GM18499 (cell line): ENCODE results near the gene TMEM91.
A peak's percentile ranks its signal among the peaks of the same experiment; 100 is the strongest.
"Not testable (repeated sequence)": the region's sequence is repeated elsewhere in the genome, so short reads cannot be mapped to it uniquely, and the experiment has no call there.

Experiments used
- ATAC-seq: cut with Tn5 transposase; IDR thresholded peaks from one replicate; pipeline ENCODE4 v1.9.1; 2021; ENCODE audit warnings: moderate number of reproducible peaks; ENCODE audit not compliant: insufficient read depth, unreplicated experiment

Gene TMEM91

GRCh38 chr19:41352609-41353465, 23.5 kb upstream of the TMEM91 start:
- no peak for ATAC-seq

GRCh38 chr19:41353466-41354342, 22.6 kb upstream of the TMEM91 start, which contains the start of gene TGFB1:
TGFB1 (minus strand) TSS chr19:41353922; CDS start chr19:41353044, 878 bp downstream.
- ATAC-seq: no peak

DNA sequence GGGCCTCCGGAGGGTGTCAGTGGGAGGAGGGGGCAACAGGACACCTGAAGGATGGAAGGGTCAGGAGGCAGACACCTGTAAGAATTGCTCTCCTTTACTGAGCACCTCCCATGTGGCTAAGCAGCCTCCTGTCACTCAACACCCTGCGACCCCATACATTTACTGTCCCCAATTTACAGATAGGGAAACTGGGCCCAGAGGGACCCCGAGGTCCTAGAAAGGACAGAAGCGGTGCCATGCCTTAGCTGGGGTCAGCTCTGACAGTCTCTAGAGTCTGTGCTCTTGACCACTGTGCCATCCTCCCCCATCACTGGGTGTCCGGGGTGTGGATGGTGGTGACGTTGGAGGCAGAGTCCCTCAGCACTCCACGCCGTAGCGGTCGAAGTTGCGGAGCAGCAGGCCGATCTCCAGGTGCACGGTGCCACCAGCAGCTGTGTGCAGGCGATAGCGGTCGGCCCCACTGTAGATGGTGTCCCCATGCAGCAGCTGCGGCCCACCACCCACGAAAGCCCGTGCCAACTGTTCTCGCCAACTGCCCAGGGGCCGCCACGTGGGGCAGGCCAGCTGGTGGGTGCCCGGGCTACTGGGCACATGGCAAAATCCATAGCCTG, 21.9 kb upstream of the TMEM91 start:
- no peak for ATAC-seq

DNA sequence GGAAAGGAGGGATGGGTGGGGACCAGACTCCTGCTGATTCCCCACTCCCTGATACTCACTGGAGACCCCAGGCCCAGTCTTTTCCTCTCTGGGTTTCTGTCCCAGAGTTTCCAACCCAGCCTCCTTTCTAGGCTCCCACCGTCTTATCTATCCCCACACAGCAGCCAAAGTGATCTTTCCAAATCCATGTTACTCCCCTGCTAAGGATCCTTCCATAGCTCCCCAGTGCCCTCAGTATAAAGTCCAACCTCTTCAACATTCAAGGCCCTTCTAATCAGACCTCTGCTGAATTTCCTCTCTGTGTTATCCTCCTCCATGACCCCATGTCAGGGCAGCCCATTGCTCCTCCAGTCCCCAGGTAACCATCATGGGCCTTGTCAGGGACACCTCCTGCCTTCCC, 21.3 kb upstream of the TMEM91 start:
- ATAC-seq: no peak

GRCh38 chr19:41355802-41356201, 20.5 kb upstream of the TMEM91 start:
- ATAC-seq: no peak

DNA sequence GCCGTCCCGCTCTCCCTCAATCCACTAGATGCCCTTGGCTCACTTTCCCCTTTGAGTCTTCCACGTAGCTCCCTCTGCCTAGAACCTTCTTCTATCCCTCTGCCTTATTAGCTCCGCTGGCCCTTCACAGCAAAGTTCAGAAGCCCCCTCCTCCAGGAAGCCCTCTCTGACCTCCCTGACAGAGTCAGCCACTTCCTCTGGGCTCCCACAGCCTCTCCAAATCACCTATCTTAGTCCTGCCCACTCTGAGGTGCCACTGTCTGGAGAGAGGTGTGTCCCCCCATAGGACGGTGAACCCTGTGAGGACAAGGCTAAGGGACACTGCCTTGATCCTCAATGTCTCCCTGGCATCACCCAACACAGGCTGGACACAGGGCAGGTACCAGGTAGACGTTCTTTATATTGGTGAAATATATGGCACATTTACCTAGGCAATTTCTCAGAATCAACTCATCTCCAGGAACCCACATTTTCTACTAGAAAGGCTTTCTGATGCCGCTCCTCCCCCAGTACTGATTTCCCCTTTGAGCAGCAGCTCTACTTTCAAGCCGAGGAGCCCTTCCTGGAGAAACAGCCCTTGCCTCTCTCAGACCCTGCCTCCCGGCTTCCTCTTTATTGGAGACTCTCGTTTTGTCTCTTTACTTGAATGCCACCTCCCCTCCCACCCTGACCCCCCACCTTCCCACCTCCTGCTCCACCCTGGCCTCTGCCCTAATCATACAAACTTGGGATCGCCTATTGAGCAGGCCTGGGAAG, 19.2 kb upstream of the TMEM91 start:
- no peak for ATAC-seq

DNA sequence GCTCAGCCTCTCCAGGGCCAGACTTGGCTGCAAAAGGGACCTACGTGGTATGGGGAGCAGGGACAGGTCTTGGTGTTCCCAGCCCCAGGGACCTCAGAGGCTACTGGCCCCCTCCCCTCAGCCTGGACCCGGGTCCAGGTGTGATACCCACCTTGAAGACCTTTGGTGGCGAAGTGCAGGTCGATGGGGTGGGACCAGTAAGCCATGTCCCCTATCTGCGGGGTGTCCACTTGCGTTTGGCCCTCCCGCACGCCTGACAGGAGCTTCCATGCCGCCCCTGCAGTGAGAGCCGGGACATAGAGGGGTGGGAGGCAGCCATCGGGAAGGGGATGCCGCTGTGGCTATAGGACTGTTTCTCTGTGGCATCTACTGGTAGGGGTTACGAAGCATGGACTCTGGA, 18.6 kb upstream of the TMEM91 start:
- ATAC-seq: no peak

DNA sequence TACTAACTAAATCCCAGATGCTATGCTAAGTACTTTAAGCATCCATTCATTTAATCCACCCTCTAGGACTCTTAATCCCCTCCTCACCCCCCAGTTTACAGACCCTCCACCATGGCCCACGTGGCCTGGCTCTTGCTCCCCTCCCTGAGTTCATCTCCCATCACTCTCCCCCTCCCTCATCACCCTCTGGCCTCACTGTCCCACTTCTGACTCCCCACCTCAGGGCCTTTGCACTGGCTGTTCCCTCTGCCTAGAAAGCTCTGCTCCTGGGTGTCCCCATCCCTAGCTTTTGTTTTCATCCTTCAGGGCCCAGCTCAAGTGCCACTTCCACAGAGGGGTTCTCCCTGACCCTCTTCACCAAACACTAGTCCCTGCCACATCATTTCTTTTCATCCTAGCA, 16.6 kb upstream of the TMEM91 start:
- no peak for ATAC-seq

GRCh38 chr19:41362143-41362847, 14.0 kb upstream of the TMEM91 start:
- no peak for ATAC-seq

- ATAC-seq: no peak
These were observed 13.0 kb upstream of the TMEM91 start for GRCh38 chr19:41363371-41363752.

- ATAC-seq: peak; percentile 67
These were observed 12.4 kb upstream of the TMEM91 start, which contains the start of gene B9D2 for GRCh38 chr19:41363753-41364523. B9D2 (minus strand) TSS chr19:41364149; CDS start chr19:41363519, 630 bp downstream.

DNA sequence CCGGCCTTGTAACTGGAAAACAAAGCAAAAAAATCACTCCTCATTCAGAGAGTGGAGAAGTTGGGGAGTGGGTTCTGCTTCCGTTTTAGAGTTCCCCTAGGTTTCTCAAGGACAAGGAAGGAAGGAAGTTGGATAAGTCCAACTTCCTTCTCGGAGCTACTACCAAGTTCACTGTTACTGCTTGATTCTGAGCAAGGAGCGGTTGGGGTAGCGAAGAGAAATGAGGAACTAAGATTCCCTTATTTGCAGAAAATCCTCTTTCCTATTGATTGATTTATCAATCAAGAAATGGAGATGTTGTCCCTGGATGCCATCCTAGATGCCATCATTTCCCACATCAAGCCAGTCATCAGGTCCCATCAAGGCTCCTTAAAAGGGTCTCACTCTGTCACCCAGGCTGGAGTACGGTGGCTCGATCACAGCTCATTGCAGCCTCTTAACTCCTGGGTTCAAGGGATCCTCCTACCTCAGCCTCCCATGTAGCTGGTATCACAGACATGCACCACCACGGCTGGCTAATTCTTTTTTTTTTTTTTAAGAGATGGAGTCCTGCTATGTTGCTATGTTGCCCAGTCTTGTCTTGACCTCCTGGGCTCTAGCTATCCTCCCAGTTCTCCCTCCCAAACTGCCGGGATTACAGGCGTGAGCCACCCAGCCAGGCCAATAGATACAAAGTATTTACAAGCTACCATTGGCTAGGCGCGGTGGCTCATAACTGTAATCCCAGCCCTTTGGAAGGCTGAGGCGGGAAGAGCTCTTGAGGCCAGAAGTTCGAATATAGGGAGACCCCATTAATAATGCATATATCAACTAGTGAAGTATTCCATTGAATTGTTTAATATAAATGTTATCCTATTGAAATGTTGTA, 11.6 kb upstream of the TMEM91 start:
- no peak for ATAC-seq

DNA sequence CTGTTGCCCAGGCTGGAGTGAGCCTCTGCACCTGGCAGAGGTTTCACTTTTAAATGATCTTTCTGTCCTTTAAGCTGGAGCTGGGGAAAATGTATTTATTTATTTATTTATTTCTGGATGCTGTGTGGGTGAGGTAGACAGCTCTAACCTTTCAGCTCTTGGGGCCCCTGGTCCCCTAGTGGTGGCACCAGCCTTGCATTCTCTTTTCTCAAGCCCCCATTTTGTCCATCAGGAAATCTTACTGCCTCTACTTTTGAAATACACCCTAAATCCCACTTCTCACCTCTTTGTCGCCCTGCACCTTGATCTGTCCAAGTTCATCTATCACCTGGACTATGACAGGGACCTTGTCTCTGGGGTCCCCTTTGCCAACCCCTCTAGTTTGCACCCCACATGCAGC, 10.2 kb upstream of the TMEM91 start:
- no peak for ATAC-seq

DNA sequence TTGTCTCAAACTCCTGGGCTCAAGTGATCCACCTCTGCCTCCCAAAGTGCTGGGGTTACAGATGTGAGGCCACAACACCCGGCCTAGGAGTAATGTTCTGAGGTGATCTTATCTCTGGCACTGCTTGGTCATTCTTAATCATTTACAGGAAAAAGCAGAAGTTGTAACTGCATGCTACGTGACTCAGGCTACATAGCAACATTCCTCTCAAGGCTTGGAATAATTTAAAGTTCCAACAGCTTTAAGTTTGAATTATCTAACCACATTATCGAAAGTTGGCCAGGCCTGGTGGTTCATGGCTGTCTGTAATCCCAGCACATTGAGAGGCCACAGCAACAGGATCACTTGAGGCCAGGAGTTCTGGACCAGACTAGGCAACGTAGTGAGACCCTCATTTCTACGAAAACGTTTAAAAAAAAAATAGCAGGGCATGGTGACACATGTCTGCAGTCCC, 8.5 kb upstream of the TMEM91 start:
- ATAC-seq: no peak

GRCh38 chr19:41369769-41370168, 6.6 kb upstream of the TMEM91 start:
- no peak for ATAC-seq

DNA sequence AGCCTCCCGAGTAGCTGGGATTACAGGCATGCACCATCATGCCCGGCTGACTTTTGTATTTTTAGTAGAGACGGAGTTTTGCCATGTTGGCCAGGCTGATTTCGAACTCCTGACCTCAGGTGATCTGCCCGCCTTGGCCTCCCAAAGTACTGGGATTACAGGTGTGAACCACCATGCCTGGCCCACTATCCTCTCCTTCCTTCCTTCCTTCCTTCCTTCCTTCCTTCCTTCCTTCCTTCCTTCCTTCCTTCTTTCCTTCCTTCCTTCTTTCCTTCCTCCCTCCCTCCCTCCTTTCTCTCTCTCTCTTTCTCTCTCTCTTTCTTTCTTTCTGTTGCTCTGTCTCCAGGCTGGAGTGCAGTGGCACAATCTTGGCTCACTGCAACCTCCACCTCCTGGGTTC, 5.2 kb upstream of the TMEM91 start:
- ATAC-seq: not testable (repeated sequence)

- ATAC-seq: no peak
These were observed 4.8 kb upstream of the TMEM91 start for GRCh38 chr19:41371541-41371940.

DNA sequence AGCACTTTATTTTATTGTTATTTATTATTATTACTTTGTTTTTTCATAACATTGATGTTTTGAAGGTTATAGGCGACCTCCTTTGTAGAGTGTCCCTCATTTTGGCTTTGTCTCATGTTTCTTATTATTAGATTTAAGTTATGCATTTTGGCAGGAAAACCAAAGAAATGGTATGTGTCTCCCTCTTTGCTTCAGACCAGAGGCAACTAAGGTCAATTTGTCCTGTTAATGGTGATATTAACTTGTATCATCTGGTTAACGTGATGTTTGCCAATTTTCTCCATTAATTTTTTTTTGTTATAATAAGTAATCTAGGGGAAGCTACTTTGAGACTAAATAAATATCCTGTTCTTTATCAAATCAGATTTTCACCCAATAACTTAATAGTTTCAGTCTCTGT, 3.8 kb upstream of the TMEM91 start:
- no peak for ATAC-seq
